ENCODE results near the gene COX4I1.

- TF ChIP-seq CTCF (IDR thresholded peaks at IDR 0.05) = no peak
- no peak for TF ChIP-seq POLR2A (IDR thresholded peaks at IDR 0.05)
- TF ChIP-seq POLR2AphosphoS5 (IDR thresholded peaks at IDR 0.05) = no peak
These were observed 25.8 kb downstream of the COX4I1 start for GRCh38 chr16:85825326-85825725.
